ENCODE measurements around the gene GRK2. TPM values are rescaled to one million over a fixed set of nuclear protein-coding genes. Genes with fewer than 3 reads are reported as not detected.

GRK2 gene
- total RNA-seq (2022), result 48.1 and 50.1 TPM in 2 replicates
- percentile 54 among the genes with signal in this experiment for Bru-seq, nascent RNA
- BruChase-seq, experiment 1, labeled RNA remaining after a 6-hour chase, result percentile 74 among the genes with signal in this experiment
- BruChase-seq, experiment 2, labeled RNA remaining after a 2-hour chase, result percentile 66 among the genes with signal in this experiment
- long read RNA-seq, transcript GRK2-201 (21 exons, 3,466 nt), result major isoform, 187 of 234 reads
- long read RNA-seq, partial matches to known transcripts, result 14 of 234 reads
- long read RNA-seq, other reads (novel, unspliced or antisense), result 33 of 234 reads

- no peaks in the 10 kb centered on the region for H3K27me3 Mint-ChIP-seq (ENCODE audit: insufficient read depth, unreplicated experiment)
- DNase-seq (ENCODE audit: unreplicated experiment), result peak; percentile 42
- H3K4me1 Mint-ChIP-seq (ENCODE audit: insufficient read depth, unreplicated experiment), result peaks cover 33% of the 10 kb centered on the region
- H3K4me3 Mint-ChIP-seq (ENCODE audit: unreplicated experiment), result peak within 1 kb of the TSS; percentile 93
- BruUV-seq (replicated peaks), result no TSS peak
- H3K36me3 Mint-ChIP-seq (ENCODE audit: insufficient read depth, unreplicated experiment), result no peaks in the 10 kb centered on the region
- peak within 1 kb of the TSS; percentile 89 for H3K27ac Mint-ChIP-seq (ENCODE audit: low read depth, unreplicated experiment)
- ChIA-PET POLR2A (interaction anchor here (0.8 to 2.4 kb wide), 8 partner anchors 11 to 125 kb away, joined by 3 to 24 read pairs (median 5); partner anchors contain the start of genes ANKRD13D, RAD9A and SSH3), CTCF (interaction anchor here (0.5 to 2.3 kb wide), 12 partner anchors 11 to 1600 kb away, joined by 3 to 9 read pairs (median 3); no protein-coding TSS in a partner anchor)
- H3K9me3 Mint-ChIP-seq (ENCODE audit: unreplicated experiment), result no peaks in the 10 kb centered on the region
- intact Hi-C loops (cut with micrococcal nuclease), result loop anchor here (1.0 kb wide), 1 partner anchor 51 kb away; no protein-coding TSS in a partner anchor
- no peak for TF ChIP-seq CTCF (IDR thresholded peaks at IDR 0.05; ENCODE audit: unreplicated experiment)
Observed at GRCh38 chr11:67266449-67267187, at the start of gene GRK2. Gene GRK2, plus strand, starts transcription at chr11:67266473. Its CDS starts 227 bp downstream, at chr11:67266700.

GRCh38 chr11:67227726-67228125 lies 38.5 kb upstream of the GRK2 start:
- no peak for TF ChIP-seq CTCF (IDR thresholded peaks at IDR 0.05; ENCODE audit: unreplicated experiment)
- BruUV-seq (replicated peaks), result no TSS peak
- Mint-ChIP-seq H3K36me3 (ENCODE audit: insufficient read depth, unreplicated experiment) (peaks cover 98% of the 10 kb centered on the region), H3K9me3 (ENCODE audit: unreplicated experiment) (no peaks in the 10 kb centered on the region), H3K27me3 (ENCODE audit: insufficient read depth, unreplicated experiment) (no peaks in the 10 kb centered on the region), H3K27ac (ENCODE audit: low read depth, unreplicated experiment) (no peak overlapping the region), H3K4me3 (ENCODE audit: unreplicated experiment) (no peak overlapping the region), H3K4me1 (ENCODE audit: insufficient read depth, unreplicated experiment) (no peaks in the 10 kb centered on the region)
- CTCF ChIA-PET, result interaction anchor here (0.6 to 1.7 kb wide), 2 partner anchors 10 to 59 kb away, joined by 3 to 4 read pairs; no protein-coding TSS in a partner anchor
- POLR2A ChIA-PET, result interaction anchor here (0.7 to 2.7 kb wide), 3 partner anchors 12 to 114 kb away, joined by 3 to 8 read pairs (median 5); no protein-coding TSS in a partner anchor
- intact Hi-C loops (cut with micrococcal nuclease), result no loop called here
- DNase-seq (ENCODE audit: unreplicated experiment), result no peak

GRCh38 chr11:67230406-67230805 lies 35.9 kb upstream of the GRK2 start:
- Mint-ChIP-seq H3K27me3 (ENCODE audit: insufficient read depth, unreplicated experiment) (no peaks in the 10 kb centered on the region), H3K4me3 (ENCODE audit: unreplicated experiment) (no peak overlapping the region), H3K36me3 (ENCODE audit: insufficient read depth, unreplicated experiment) (peaks cover 78% of the 10 kb centered on the region), H3K4me1 (ENCODE audit: insufficient read depth, unreplicated experiment) (no peaks in the 10 kb centered on the region), H3K27ac (ENCODE audit: low read depth, unreplicated experiment) (no peak overlapping the region), H3K9me3 (ENCODE audit: unreplicated experiment) (no peaks in the 10 kb centered on the region)
- ChIA-PET CTCF (interaction anchor here (0.6 to 1.0 kb wide), 4 partner anchors 22 to 365 kb away, joined by 3 read pairs; no protein-coding TSS in a partner anchor), POLR2A (no interaction called here)
- TF ChIP-seq CTCF (IDR thresholded peaks at IDR 0.05; ENCODE audit: unreplicated experiment), result no peak
- intact Hi-C loops (cut with micrococcal nuclease), result no loop called here
- DNase-seq (ENCODE audit: unreplicated experiment), result no peak
- no TSS peak for BruUV-seq (replicated peaks)

GRCh38 chr11:67230886-67231285 lies 35.4 kb upstream of the GRK2 start:
- no peak for DNase-seq (ENCODE audit: unreplicated experiment)
- Mint-ChIP-seq H3K36me3 (ENCODE audit: insufficient read depth, unreplicated experiment) (peaks cover 76% of the 10 kb centered on the region), H3K27ac (ENCODE audit: low read depth, unreplicated experiment) (no peak overlapping the region), H3K27me3 (ENCODE audit: insufficient read depth, unreplicated experiment) (no peaks in the 10 kb centered on the region), H3K4me3 (ENCODE audit: unreplicated experiment) (no peak overlapping the region), H3K4me1 (ENCODE audit: insufficient read depth, unreplicated experiment) (no peaks in the 10 kb centered on the region), H3K9me3 (ENCODE audit: unreplicated experiment) (no peaks in the 10 kb centered on the region)
- no TSS peak for BruUV-seq (replicated peaks)
- intact Hi-C loops (cut with micrococcal nuclease), result no loop called here
- ChIA-PET POLR2A (interaction anchor here (1.1 kb wide), 1 partner anchor 9 kb away, joined by 3 read pairs; no protein-coding TSS in a partner anchor), CTCF (interaction anchor here (0.6 to 1.0 kb wide), 5 partner anchors 21 to 1194 kb away, joined by 3 read pairs; no protein-coding TSS in a partner anchor)
- TF ChIP-seq CTCF (IDR thresholded peaks at IDR 0.05; ENCODE audit: unreplicated experiment), result no peak

All from MCF 10A (cell line).